GM21526 (cell line): Measurements from ENCODE around the gene GH1.

ENCODE experiments used
- ATAC-seq: cut with Tn5 transposase; IDR thresholded peaks from one replicate; pipeline ENCODE4 v1.9.1; 2021; ENCODE audit warnings: moderate library complexity; ENCODE audit not compliant: unreplicated experiment, low FRiP score

GH1 gene

GRCh38 chr17:63945784-63946439 is 27.3 kb upstream of the GH1 start:
- ATAC-seq, result no peak

DNA sequence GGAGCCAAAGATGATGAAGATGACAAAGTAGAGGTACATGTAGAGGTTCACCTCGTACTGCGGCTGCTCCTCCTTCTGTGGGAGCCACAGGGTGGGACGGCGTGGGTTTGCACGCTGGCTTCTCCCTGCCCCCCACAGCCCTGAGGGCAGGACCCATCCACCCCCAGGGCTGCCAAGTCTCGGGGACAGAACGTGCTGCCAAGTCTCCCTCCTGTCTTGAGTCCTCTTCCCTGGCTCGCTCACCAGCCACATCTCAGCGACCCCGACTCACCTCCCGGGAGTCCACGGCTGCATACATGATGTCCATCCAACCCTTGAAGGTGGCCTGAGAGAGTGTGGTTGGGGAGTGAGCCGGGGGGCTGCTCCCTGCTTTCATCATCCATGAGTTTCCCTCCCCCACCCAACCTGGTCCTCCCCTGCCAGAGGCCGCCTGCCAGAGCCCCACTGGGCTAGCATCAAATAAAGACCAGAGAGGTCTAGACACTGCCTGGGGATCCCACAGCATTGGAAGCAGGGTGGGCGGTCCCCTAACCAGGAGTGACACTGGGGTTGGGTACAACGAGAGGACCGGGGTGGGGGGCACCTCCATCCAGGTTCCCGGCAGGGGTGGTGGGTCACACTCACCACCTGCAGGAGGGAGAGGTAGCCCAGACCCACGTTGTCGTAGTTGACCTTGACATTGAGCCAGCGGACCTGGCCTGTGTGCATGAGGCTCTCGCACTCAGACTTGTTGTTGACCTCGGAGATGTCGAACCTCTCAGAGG is 26.3 kb upstream of the GH1 start:
- no peak for ATAC-seq

DNA sequence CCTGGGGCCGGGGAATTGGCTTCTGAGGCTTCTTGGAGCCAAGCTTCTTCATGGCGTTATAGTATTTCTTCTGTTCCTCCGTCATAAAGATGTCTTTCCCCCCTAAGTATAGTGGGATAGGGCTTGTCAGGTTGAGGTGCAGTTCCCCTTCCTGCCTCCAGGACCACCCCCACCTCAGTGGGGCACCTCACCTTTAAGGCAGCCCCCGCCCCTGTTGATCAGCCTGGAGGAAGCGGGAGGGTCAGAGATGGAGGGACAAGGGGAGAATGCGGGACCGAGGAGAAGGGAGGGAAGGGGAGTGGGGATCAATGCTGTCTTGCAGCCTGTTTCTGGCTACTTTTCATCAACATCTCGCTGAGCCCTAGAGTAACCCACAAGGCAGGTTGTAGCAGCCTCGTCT is 25.1 kb upstream of the GH1 start:
- no peak for ATAC-seq

GRCh38 chr17:63942309-63942985 is 23.8 kb upstream of the GH1 start:
- no peak for ATAC-seq

DNA sequence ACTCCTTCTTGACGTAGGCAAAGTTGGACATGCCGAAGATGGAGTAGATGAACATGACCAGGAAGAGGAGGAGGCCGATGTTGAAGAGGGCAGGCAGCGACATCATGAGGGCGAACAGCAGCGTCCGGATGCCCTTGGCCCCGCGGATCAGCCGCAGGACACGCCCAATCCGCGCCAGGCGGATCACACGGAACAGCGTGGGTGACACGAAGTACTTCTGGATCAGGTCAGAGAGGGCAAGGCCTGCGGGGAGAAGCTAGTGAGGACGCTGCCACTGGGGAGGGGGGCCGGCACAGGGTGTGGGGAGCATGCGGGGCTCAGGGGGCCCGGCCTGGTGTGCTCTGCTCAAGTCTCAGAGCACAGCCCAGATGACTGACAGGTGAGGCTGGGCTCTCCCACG is 23.1 kb upstream of the GH1 start:
- no peak for ATAC-seq

DNA sequence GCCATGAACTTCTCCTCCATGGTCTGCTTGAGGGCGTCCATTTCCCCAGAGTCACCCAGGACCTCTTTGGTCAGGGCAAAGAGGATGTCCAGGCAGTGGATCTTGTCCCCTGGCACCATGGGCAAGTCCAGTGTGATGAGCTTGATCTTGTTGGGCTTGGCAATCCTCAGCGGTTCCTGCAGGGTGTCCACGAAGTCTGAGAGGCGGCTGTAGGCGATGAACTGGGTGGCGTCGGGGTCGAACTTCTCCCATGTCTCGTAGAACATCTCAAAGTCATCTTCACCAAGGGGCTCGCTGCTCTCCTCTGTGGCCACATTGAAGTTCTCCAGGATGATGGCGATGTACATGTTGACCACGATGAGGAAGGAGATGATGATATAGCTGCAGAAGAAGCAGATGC is 22.5 kb upstream of the GH1 start:
- no peak for ATAC-seq

- no peak for ATAC-seq
These were observed 21.9 kb upstream of the GH1 start for GRCh38 chr17:63940584-63940983.

- no peak for ATAC-seq
These were observed 21.2 kb upstream of the GH1 start for GRCh38 chr17:63939884-63940283.

GRCh38 chr17:63939401-63939800 is 20.8 kb upstream of the GH1 start:
- ATAC-seq, result no peak

DNA sequence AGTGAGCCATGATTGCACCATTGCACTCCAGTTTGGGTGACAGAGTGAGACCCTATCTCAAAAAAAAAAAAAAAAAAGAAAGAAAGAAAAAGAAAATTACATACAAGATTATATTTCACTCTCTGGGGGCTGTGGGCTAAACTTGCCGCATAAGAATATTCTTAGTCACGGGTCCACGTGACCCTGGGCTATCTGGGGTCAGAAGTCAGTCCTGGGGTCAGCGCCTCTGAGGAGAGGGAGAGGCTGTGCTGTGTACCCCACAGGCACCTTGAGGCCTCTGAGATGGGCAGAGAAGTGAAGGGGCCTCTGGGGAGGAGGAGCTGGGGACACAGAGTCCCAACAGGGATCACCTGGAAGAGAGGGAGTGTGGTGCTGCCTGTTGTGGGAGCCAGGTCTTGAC is 19.3 kb upstream of the GH1 start:
- no peak for ATAC-seq

GRCh38 chr17:63937319-63937718 is 18.7 kb upstream of the GH1 start:
- ATAC-seq, result no peak

DNA sequence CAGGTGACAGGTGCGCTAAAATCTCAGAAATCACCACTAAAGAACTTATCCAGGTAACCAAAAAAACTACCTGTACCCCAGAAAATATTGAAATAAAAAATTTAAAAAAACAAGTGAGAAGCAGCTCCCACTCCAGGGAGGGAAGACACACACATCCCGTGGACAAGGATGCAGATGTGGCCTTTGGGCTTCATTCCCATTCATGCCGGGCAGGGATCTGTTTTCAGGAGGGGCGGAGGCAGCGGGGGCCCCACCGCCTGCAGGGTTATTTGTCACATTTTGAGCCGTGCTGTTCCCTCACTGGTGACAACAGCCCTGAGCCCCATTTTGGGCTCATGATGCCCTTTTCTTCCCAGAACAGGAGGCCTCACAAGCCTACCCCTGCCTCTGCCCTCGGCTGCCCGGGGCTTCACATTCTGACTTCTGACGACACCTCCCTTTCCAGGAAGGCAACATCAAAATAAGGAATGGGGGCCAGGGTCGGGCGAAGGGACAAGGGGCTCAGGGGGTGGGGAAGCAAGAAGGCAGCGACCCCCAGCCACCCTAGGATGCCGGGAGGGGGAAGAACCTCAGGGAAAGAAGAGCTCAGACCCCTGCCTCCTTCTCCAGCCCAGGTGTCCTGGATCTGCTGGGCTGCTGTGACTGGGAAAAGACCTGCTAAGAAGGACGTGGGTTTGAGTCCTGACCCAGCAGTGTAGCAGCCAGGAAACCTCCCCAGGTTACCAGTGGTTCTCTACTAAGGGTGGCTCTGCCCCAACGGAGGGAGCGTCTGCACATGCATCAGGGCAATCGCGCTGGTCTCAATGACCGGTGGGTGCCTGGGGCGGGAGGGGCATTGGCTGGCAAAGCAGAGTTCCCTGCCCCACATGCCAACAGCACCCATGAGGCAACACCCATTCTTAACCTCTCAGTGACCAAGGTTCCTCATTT is 15.8 kb upstream of the GH1 start:
- ATAC-seq, result no peak

DNA sequence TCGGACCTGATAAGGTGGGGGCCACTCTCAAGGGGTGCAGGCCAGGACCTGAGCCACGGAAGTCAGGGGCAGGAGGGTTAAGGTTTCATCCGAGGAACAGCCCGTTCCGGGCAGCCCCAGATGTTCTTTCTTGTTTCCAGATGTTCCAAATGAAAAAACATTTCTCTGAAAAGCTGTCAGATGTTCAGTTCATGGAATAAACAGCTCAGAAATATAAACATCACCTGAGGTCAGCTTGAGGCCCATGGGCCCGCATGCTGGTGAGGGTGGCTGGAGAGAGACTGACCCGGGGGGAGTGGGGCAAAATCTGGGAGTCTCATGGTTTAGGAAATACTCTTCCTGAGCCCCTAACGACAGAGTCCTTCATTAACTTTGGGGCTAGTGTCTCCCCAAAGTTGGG is 15.0 kb upstream of the GH1 start:
- no peak for ATAC-seq

DNA sequence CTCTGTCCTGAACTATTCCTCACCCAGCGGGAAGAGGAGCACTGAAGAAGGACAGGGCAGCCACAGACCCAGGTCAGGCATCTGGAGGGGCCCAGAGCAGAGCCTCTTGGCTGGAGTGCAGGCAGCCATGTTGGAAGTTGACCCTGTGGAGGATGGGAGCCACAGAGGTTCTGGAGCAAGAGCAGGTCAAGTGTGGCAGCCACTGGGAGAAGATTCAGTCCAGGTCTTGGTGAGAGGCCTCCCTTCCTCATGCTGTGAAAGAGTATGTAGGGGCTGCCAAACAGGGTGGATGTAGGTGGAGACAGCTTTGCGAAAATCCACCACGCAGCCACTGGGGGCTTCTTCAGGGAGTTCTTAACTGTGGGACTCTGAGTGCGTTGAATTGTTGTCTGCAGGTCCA is 14.1 kb upstream of the GH1 start:
- no peak for ATAC-seq

- ATAC-seq, result peak; percentile 76
These were observed 13.4 kb upstream of the GH1 start, which contains the start of gene CD79B for GRCh38 chr17:63931981-63932561. Gene CD79B, minus strand, starts transcription at chr17:63932331. Its CDS starts 70 bp downstream, at chr17:63932261.

- ATAC-seq, result no peak
These were observed 12.4 kb upstream of the GH1 start for GRCh38 chr17:63930951-63931575.

GRCh38 chr17:63929860-63930766 is 11.5 kb upstream of the GH1 start:
- no peak for ATAC-seq

DNA sequence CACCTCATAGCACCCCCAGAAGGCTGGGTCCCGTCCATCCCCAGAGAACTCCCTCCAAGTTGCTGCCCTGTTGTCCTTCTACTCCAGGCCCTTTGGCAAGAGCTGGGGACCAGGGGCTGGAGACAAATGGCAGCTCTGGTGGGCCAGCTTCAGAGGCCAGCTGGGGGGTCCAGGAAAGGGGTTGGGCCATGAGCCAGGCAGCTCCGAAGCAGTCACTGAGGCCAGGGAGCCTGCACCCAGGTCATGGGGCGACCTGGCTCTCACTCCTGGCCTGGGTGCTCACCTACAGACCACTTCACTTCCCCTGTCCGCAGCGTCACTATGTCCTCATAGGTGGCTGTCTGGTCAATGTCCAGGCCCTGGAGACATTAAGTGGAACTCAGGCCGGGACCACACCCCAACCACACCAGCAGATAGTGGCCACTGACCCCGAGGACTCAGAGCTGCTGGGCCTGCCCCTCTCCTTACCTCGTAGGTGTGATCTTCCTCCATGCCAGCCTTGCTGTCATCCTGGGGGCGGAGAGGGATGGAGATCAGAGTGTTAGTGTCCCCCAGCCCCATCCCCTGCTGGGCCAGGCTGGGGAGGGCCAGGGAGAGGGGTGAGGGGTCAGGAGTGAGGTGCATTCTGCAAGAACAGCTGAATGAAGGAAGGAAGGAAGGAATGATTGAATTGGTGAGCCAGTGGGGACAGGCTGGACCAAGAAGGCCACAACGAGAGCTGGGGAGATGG is 10.5 kb upstream of the GH1 start:
- ATAC-seq, result no peak
